Measurements from ENCODE around the gene SLC49A3. TPM values are rescaled to one million over a fixed set of nuclear protein-coding genes. Genes with fewer than 3 reads are reported as not detected.
"Not testable (repeated sequence)": the region's sequence is repeated elsewhere in the genome, so short reads cannot be mapped to it uniquely, and the experiment has no call there.

SLC49A3 gene
- polyA plus RNA-seq, 1 donor from 2014 or later: not detected

DNA sequence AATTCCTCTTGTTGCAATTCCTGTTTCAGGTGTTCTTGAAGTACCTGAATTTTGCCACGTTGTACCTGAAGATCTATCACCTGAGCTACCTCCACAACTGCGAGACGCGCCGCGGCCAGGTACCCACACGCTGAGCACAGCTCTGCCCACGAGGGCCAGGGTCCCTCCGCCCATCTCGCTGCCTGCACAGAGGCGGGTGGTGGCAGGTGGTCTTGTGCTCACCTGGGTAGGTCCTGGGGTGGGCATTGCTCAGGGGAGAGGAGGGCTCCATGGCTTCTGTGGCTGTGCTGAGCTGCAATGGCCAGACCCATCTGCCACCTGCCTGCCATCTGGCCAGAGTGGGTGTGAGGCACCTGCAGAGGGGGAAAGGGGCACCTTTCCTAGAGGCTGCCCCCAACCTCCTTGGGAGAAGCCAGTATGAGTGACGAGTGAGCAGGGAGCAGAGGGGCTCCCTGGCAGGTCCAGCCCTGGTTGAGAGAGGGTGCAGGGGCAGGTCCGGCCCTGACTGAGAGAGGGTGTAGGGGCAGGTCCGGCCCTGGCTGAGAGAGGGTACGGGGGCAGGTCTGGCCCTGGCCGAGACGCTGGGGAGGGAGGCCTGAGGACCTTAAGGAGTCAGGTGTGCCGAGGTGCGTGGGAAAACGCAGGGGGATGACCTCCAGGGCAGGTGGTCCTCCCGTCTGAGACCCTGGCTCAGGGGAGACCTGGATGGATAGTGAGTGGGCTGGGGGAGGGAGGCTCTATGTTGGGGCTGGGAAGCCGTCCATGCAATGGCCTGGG lies 52.9 kb downstream of the SLC49A3 start:
- no peak overlapping the region for H3K9ac ChIP-seq (ENCODE audit: low read length)
- no peak overlapping the region for H3K27ac ChIP-seq (ENCODE audit: low read length)
- H3K36me3 ChIP-seq (ENCODE audit: insufficient read depth, low read length): no peaks in the 10 kb centered on the region

DNA sequence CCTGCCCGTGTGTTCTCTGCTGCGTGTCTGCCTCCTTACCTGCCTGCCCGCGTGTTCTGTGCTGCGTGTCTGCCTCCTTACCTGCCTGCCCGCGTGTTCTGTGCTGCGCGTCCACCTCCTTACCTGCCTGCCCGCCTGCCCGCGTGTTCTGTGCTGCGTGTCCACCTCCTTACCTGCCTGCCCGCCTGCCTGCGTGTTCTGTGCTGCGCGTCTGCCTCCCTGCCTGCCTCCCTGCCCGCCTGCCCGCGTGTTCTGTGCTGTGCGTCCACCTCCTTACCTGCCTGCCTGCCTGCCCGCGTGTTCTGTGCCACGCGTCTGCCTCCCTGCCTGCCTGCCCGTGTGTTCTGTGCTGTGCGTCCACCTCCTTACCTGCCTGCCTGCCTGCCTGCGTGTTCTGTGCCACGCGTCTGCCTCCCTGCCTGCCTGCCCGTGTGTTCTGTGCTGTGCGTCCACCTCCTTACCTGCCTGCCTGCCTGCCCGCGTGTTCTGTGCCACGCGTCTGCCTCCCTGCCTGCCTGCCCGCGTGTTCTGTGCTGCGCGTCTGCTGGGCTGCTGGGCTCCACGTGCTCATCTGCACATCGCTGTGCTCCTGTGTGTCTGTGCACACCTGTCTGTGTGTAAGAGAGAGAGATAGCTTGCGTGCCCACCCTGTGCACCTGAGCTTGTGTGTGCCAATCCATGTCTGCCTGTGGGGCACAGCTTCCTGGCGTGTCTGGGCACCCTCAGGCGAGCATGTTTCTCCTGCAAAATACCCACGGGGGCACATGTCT lies 53.7 kb downstream of the SLC49A3 start:
- not testable (repeated sequence) for H3K27ac ChIP-seq (ENCODE audit: low read length); H3K9me2 ChIP-seq (ENCODE audit: insufficient read depth, low read length); H3K27me3 ChIP-seq (ENCODE audit: insufficient read depth, low read depth, low read length); H3K36me3 ChIP-seq (ENCODE audit: insufficient read depth, low read length); H4K20me1 ChIP-seq (ENCODE audit: insufficient read depth); H3K79me2 ChIP-seq (replicated peaks; ENCODE audit: insufficient read depth, low read length); H3K4me2 ChIP-seq (ENCODE audit: low read length); H2AFZ ChIP-seq (ENCODE audit: low read depth, low read length); H3F3A ChIP-seq (ENCODE audit: insufficient read depth, low read length, poor library complexity, severe bottlenecking); H3K4me3 ChIP-seq (ENCODE audit: low read length); H3K9ac ChIP-seq (ENCODE audit: low read length); H3K9me3 ChIP-seq (ENCODE audit: low read length)

More for the DNA sequence above, 52.9 kb downstream of the SLC49A3 start:
- no peak overlapping the region for H2AFZ ChIP-seq (ENCODE audit: low read depth, low read length)
- no peak for TF ChIP-seq CTCF (IDR thresholded peaks at IDR 0.05; ENCODE audit: poor library complexity, severe bottlenecking)
- TF ChIP-seq SMC3 (conservative IDR thresholded peaks at IDR 0.05; ENCODE audit: poor library complexity): no peak
- TF ChIP-seq RAD21 (conservative IDR thresholded peaks at IDR 0.05): no peak
- TF ChIP-seq EP300 (conservative IDR thresholded peaks at IDR 0.05; ENCODE audit: poor library complexity, severe bottlenecking): no peak
- no peak for TF ChIP-seq MXI1 (conservative IDR thresholded peaks at IDR 0.05; ENCODE audit: poor library complexity, severe bottlenecking)
- no peak for TF ChIP-seq TAF1 (IDR thresholded peaks at IDR 0.05; ENCODE audit: low read depth)
- TF ChIP-seq, protein P1, sequence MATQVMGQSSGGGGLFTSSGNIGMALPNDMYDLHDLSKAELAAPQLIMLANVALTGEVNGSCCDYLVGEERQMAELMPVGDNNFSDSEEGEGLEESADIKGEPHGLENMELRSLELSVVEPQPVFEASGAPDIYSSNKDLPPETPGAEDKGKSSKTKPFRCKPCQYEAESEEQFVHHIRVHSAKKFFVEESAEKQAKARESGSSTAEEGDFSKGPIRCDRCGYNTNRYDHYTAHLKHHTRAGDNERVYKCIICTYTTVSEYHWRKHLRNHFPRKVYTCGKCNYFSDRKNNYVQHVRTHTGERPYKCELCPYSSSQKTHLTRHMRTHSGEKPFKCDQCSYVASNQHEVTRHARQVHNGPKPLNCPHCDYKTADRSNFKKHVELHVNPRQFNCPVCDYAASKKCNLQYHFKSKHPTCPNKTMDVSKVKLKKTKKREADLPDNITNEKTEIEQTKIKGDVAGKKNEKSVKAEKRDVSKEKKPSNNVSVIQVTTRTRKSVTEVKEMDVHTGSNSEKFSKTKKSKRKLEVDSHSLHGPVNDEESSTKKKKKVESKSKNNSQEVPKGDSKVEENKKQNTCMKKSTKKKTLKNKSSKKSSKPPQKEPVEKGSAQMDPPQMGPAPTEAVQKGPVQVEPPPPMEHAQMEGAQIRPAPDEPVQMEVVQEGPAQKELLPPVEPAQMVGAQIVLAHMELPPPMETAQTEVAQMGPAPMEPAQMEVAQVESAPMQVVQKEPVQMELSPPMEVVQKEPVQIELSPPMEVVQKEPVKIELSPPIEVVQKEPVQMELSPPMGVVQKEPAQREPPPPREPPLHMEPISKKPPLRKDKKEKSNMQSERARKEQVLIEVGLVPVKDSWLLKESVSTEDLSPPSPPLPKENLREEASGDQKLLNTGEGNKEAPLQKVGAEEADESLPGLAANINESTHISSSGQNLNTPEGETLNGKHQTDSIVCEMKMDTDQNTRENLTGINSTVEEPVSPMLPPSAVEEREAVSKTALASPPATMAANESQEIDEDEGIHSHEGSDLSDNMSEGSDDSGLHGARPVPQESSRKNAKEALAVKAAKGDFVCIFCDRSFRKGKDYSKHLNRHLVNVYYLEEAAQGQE (IDR thresholded peaks at IDR 0.05; ENCODE audit: borderline replicate concordance): no peak
- no peak for TF ChIP-seq EZH2 (IDR thresholded peaks at IDR 0.05; ENCODE audit: borderline replicate concordance, insufficient read depth, low read length, poor library complexity, severe bottlenecking)
- TF ChIP-seq POLR2AphosphoS5 (IDR thresholded peaks at IDR 0.05): no peak
- H4K20me1 ChIP-seq (ENCODE audit: insufficient read depth): no peaks in the 10 kb centered on the region
- H3K4me2 ChIP-seq (ENCODE audit: low read length): no peak overlapping the region
- H3K4me3 ChIP-seq (ENCODE audit: low read length): no peak overlapping the region
- no peaks in the 10 kb centered on the region for H3K9me2 ChIP-seq (ENCODE audit: insufficient read depth, low read length)
- H3F3A ChIP-seq (ENCODE audit: insufficient read depth, low read length, poor library complexity, severe bottlenecking): no peaks in the 10 kb centered on the region
- no peaks in the 10 kb centered on the region for H3K79me2 ChIP-seq (replicated peaks; ENCODE audit: insufficient read depth, low read length)
- H3K9me3 ChIP-seq (ENCODE audit: low read length): no peaks in the 10 kb centered on the region
- no peaks in the 10 kb centered on the region for H3K27me3 ChIP-seq (ENCODE audit: insufficient read depth, low read depth, low read length)

Measured in neural cell (in vitro differentiated cells).